Measurements from ENCODE around the gene TBC1D2. TPM values are rescaled to one million over a fixed set of nuclear protein-coding genes. Genes with fewer than 3 reads are reported as not detected.

Gene TBC1D2
- total RNA-seq, 1 donor from 2014 or later: 2.7 TPM

DNA sequence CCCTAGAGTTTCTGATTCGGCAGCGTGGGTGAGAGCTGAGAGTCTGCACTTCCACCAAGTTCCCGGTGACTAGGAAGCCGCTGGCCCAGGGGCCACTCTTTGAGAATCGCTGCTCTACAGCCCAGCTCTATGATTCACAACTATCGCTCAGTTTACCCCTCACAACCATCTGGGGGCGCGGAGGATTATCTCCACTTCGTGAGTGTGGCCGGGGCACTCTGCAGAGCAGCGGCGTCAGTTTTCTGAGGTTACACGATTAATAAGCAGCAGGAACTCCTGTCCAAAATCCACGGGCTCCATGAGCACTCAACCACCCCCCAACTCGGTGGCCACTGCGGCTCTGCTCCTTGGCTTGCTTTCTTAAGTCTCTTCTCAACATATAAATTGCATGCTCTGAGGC lies 82.3 kb downstream of the TBC1D2 start:
- Mint-ChIP-seq H3K4me1 (peaks cover 7% of the 10 kb centered on the region), H3K4me3 (no peak overlapping the region), H3K27me3 (no peaks in the 10 kb centered on the region), H3K36me3 (ENCODE audit: low read depth) (no peaks in the 10 kb centered on the region), H3K27ac (no peak overlapping the region), H3K9me3 (no peaks in the 10 kb centered on the region)
- POLR2A ChIA-PET: no interaction called here
- no peak for TF ChIP-seq CTCF (IDR thresholded peaks at IDR 0.05)
- CTCF ChIA-PET: interaction anchor here (1.0 kb wide), 1 partner anchor 32 kb away, joined by 3 read pairs; no protein-coding TSS in a partner anchor
- intact Hi-C loops (cut with micrococcal nuclease): no loop called here
- ATAC-seq (ENCODE audit: low read depth) (no peak), DNase-seq (no peak)

GRCh38 chr9:98172604-98173003 lies 82.8 kb downstream of the TBC1D2 start:
- no peak overlapping the region for H3K4me3 Mint-ChIP-seq
- DNase-seq (no peak), ATAC-seq (ENCODE audit: low read depth) (no peak)
- peaks cover 7% of the 10 kb centered on the region for H3K4me1 Mint-ChIP-seq
- ChIA-PET POLR2A (no interaction called here), CTCF (no interaction called here)
- intact Hi-C loops (cut with micrococcal nuclease): no loop called here
- H3K27ac Mint-ChIP-seq: no peak overlapping the region
- no peaks in the 10 kb centered on the region for H3K27me3 Mint-ChIP-seq
- TF ChIP-seq CTCF (IDR thresholded peaks at IDR 0.05): no peak
- H3K9me3 Mint-ChIP-seq: no peaks in the 10 kb centered on the region
- H3K36me3 Mint-ChIP-seq (ENCODE audit: low read depth): no peaks in the 10 kb centered on the region

DNA sequence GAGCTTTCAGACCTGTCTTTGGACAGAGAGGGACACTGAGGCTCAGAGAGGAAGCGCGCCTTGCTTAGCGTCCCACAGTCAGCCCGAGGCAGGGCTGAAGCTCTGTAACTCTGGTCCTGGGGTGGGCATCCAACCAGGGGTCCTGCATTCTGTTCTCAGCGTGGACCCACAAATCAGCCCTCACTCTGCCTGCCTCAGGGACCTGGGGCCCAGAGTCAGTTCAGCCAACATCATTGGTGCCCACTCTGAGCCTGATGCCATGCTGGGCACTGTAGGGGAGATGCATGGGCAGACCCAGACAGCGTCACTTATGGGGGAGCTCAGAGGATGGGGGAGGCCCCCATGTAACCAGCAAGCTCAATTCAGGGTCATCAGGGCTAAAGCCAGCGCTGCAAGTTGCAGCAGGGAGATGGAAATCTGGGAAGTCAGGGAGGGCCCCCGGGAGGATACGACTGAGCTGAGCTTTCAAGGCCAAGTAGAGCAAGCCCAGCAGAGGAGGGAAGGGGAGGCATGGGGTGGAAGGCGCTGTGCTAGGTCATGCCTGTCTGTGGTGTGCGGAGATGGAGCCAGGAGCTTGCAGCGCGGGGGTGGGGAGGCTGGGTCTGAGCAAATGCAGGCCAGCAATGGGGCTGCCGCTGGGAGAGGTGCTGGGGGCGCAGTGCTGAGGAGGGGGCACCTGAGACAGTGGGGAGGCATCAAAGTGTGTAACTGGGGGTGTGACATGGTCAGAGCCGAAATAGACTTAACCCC lies 84.1 kb downstream of the TBC1D2 start:
- Mint-ChIP-seq H3K36me3 (ENCODE audit: low read depth) (no peaks in the 10 kb centered on the region), H3K27ac (no peak overlapping the region), H3K4me3 (no peak overlapping the region), H3K27me3 (no peaks in the 10 kb centered on the region), H3K9me3 (no peaks in the 10 kb centered on the region), H3K4me1 (peaks cover 7% of the 10 kb centered on the region)
- no peak for TF ChIP-seq CTCF (IDR thresholded peaks at IDR 0.05)
- no peak for DNase-seq
- POLR2A ChIA-PET: no interaction called here
- intact Hi-C loops (cut with micrococcal nuclease): no loop called here
- CTCF ChIA-PET: no interaction called here
- ATAC-seq (ENCODE audit: low read depth): no peak

DNA sequence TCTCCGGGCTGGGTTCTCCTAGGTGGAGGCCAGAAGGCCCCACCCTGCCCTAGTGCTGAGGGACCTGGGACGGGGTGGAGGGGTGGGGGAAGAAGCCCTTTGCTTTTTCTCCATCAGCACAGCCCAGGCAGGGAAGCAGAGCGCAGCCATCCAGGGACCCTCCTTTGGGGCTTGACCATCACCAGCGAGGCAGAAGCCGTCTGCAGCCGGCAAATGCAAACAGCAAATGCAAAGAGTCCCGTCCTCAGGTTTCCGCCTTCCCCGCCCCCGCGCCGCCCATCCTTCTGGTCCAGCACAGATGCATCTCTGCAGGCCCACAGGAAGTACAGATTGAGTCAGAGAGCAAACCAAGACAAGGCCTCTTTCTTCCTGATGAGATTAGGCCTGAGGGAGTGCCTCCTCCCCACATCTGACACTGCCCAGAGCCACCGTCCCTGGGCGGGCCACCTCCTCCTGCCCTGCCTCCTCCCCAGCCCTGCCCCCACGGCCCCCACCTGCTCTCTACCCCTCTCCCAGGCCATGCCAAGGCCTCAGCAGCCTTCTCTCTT lies 86.4 kb downstream of the TBC1D2 start:
- POLR2A ChIA-PET: no interaction called here
- ATAC-seq (ENCODE audit: low read depth): peak; percentile 93

More for the DNA sequence above, 86.4 kb downstream of the TBC1D2 start:
- peak overlapping the region; percentile 77 for H3K27ac Mint-ChIP-seq
- peaks cover 7% of the 10 kb centered on the region for H3K4me1 Mint-ChIP-seq
- no peak for TF ChIP-seq CTCF (IDR thresholded peaks at IDR 0.05)
- intact Hi-C loops (cut with micrococcal nuclease): loop anchor here (5.0 kb wide), 1 partner anchor 37 kb away; no protein-coding TSS in a partner anchor
- no peaks in the 10 kb centered on the region for H3K9me3 Mint-ChIP-seq
- CTCF ChIA-PET: no interaction called here
- no peaks in the 10 kb centered on the region for H3K36me3 Mint-ChIP-seq (ENCODE audit: low read depth)
- H3K4me3 Mint-ChIP-seq: no peak overlapping the region
- peak; percentile 24 for DNase-seq
- H3K27me3 Mint-ChIP-seq: no peaks in the 10 kb centered on the region
